ENCODE results near the gene SH3RF2. TPM values are rescaled to one million over a fixed set of nuclear protein-coding genes. Genes with fewer than 3 reads are reported as not detected.

Gene SH3RF2
- total and polyA plus RNA-seq, 2 of the 13 experiments (the other 11 are each of a cell fraction or from before 2014, with no cell fraction given): 2.6 to 3.7 TPM

GRCh38 chr5:146006470-146007190, 70.3 kb downstream of the SH3RF2 start (continued):
- TF ChIP-seq ZBTB4 (CRISPR knock-in tag; IDR thresholded peaks at IDR 0.05; ENCODE audit: borderline replicate concordance) (no peak), SMC3 (IDR thresholded peaks at IDR 0.05; ENCODE audit: low read length) (no peak)
- TF ChIP-seq, protein P1, sequence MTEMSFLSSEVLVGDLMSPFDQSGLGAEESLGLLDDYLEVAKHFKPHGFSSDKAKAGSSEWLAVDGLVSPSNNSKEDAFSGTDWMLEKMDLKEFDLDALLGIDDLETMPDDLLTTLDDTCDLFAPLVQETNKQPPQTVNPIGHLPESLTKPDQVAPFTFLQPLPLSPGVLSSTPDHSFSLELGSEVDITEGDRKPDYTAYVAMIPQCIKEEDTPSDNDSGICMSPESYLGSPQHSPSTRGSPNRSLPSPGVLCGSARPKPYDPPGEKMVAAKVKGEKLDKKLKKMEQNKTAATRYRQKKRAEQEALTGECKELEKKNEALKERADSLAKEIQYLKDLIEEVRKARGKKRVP (CRISPR knock-in tag; IDR thresholded peaks at IDR 0.05): no peak

DNA sequence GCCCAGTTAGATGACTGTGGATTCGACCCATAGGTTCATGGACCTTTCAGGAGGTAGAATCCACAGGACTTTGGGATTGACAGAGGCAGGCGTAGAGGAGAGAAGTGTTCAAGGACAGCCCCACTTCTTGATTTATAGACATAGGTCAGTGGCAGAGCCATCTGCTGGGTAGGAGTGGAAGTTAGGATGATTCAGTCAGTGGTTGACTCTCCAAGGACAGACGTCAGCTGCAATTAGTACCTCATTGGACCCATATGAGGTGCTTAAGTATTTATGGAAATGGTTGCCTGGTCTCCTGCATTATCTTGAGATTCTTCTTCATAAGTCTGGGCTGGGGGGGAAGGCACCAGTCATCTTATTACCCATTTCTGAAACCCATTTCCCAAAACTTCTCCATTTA, 70.9 kb downstream of the SH3RF2 start:
- DNase-seq (ENCODE audit: low spot score) (peak; percentile 34), ATAC-seq (peak; percentile 92), FAIRE-seq (peak; percentile 75)
- Histone ChIP-seq H4K20me1 (ENCODE audit: insufficient read depth, low read length) (no peaks in the 10 kb centered on the region), H3K4me3 (replicated peaks in 1 of 3; ENCODE audit: insufficient read depth in 1 of 3, low read depth in 2 of 3, low read length in 3 of 3) (no peak overlapping the region), H3K27ac (ENCODE audit: extremely low read length, insufficient read depth, low read length) (no peak overlapping the region), H2AFZ (ENCODE audit: low read length) (no peak overlapping the region), H3K4me1 (ENCODE audit: insufficient read depth, low read length) (peaks cover 16% of the 10 kb centered on the region), H3K79me2 (ENCODE audit: insufficient read depth, low read length) (no peaks in the 10 kb centered on the region), H3K4me2 (ENCODE audit: low read depth, low read length) (no peak overlapping the region), H3K9ac (ENCODE audit: insufficient read depth, low read depth, low read length) (no peak overlapping the region), H3K36me3 (replicated peaks in 1 of 2; ENCODE audit: control insufficient read depth in 1 of 2, insufficient read depth in 2 of 2, low read length in 2 of 2) (0 out of 5 replicates have a peak, but pooled peaks cover 0 to 3% of the 10 kb centered on the region in 2 experiments), H3K9me3 (ENCODE audit: low read length) (no peaks in the 10 kb centered on the region), H3K27me3 (ENCODE audit: control insufficient read depth in 1 of 2, insufficient read depth in 2 of 2, low read length in 2 of 2) (no peaks in the 10 kb centered on the region)
- CTCF ChIA-PET (ENCODE audit: low intra/inter-chr PET ratio, low total read pairs): no interaction called here
- in situ Hi-C loops (cut with HindIII; ENCODE audit: extremely low pct_ligation_motif_present, low pct_unique_long_range_greater_than_20kb) (no loop called here), intact Hi-C loops (cut with micrococcal nuclease; ENCODE audit: unreplicated experiment) (loop anchor here (1.0 kb wide), 1 partner anchor 72 kb away; no protein-coding TSS in a partner anchor)
- BruUV-seq (replicated peaks): no TSS peak
- WGBS (ENCODE audit: low lambda C conversion rate): 59% methylated on average over 3 of the region's 3 CpGs
- POLR2A ChIA-PET: no interaction called here
- TF ChIP-seq YEATS2 (CRISPR knock-in tag; IDR thresholded peaks at IDR 0.05; ENCODE audit: borderline replicate concordance): no peak
- TF ChIP-seq TBP (CRISPR knock-in tag; IDR thresholded peaks at IDR 0.05): no peak
- no peak for TF ChIP-seq FOXJ3 (CRISPR knock-in tag; IDR thresholded peaks at IDR 0.05; ENCODE audit: borderline replicate concordance)
- no peak for TF ChIP-seq REST (IDR thresholded peaks at IDR 0.05; ENCODE audit: borderline replicate concordance in 1 of 2, low read depth in 1 of 2, low read length in 2 of 2)
- TF ChIP-seq ZNF678 (CRISPR knock-in tag; IDR thresholded peaks at IDR 0.05): no peak
- no peak for TF ChIP-seq ZNF496 (CRISPR knock-in tag; IDR thresholded peaks at IDR 0.05; ENCODE audit: insufficient replicate concordance)
- no peak for TF ChIP-seq PPARG (CRISPR knock-in tag; conservative IDR thresholded peaks at IDR 0.05)
- TF ChIP-seq ZNF354B (CRISPR knock-in tag; IDR thresholded peaks at IDR 0.05): no peak
- TF ChIP-seq POGZ (CRISPR knock-in tag; IDR thresholded peaks at IDR 0.05): no peak
- TF ChIP-seq ZNF720 (CRISPR knock-in tag; IDR thresholded peaks at IDR 0.05): no peak
- TF ChIP-seq RAD21 (CRISPR knock-in tag; IDR thresholded peaks at IDR 0.05): peak; percentile 56; the same call in 1 of the 2 replicates
